GM18868 (cell line): Measurements from ENCODE around the gene SLC25A1.

Source experiments
- ATAC-seq: cut with Tn5 transposase; IDR thresholded peaks from one replicate; pipeline ENCODE4 v1.9.1; 2021; ENCODE audit warnings: mild to moderate bottlenecking, moderate library complexity; ENCODE audit not compliant: unreplicated experiment

SLC25A1 gene

GRCh38 chr22:19178657-19179496 is at the start of gene SLC25A1:
TSS of gene SLC25A1 (minus strand) at chr22:19178736. CDS start at chr22:19178673, 63 bp downstream.
- ATAC-seq: peak; percentile 63

- ATAC-seq: no peak
These were observed 49.6 kb upstream of the SLC25A1 start for GRCh38 chr22:19228179-19228578.

GRCh38 chr22:19226428-19226827 is 47.9 kb upstream of the SLC25A1 start:
- no peak for ATAC-seq

GRCh38 chr22:19225560-19225959 is 47.0 kb upstream of the SLC25A1 start:
- no peak for ATAC-seq

GRCh38 chr22:19224985-19225384 is 46.4 kb upstream of the SLC25A1 start:
- no peak for ATAC-seq

- no peak for ATAC-seq
These were observed 46.0 kb upstream of the SLC25A1 start for GRCh38 chr22:19224557-19224956.

GRCh38 chr22:19223617-19224016 is 45.1 kb upstream of the SLC25A1 start:
- ATAC-seq: no peak

- ATAC-seq: no peak
These were observed 44.6 kb upstream of the SLC25A1 start for GRCh38 chr22:19223110-19223509.

- ATAC-seq: no peak
These were observed 43.9 kb upstream of the SLC25A1 start for GRCh38 chr22:19222242-19223005.

- no peak for ATAC-seq
These were observed 42.3 kb upstream of the SLC25A1 start for GRCh38 chr22:19220867-19221266.

- ATAC-seq: no peak
These were observed 40.2 kb upstream of the SLC25A1 start for GRCh38 chr22:19218541-19219233.

GRCh38 chr22:19216579-19216978 is 38.0 kb upstream of the SLC25A1 start:
- ATAC-seq: no peak

GRCh38 chr22:19215360-19215759 is 36.8 kb upstream of the SLC25A1 start:
- ATAC-seq: no peak

GRCh38 chr22:19214078-19214473 is 35.5 kb upstream of the SLC25A1 start:
- no peak for ATAC-seq

GRCh38 chr22:19213442-19214077 is 35.0 kb upstream of the SLC25A1 start:
- no peak for ATAC-seq

GRCh38 chr22:19213001-19213400 is 34.5 kb upstream of the SLC25A1 start:
- ATAC-seq: no peak

GRCh38 chr22:19212302-19212870 is 33.9 kb upstream of the SLC25A1 start:
- ATAC-seq: no peak

GRCh38 chr22:19210188-19210587 is 31.7 kb upstream of the SLC25A1 start:
- no peak for ATAC-seq

GRCh38 chr22:19208287-19208847 is 29.8 kb upstream of the SLC25A1 start:
- ATAC-seq: no peak

GRCh38 chr22:19207884-19208283 is 29.3 kb upstream of the SLC25A1 start:
- no peak for ATAC-seq
